ENCODE measurements around the gene AUTS2.
"Not testable (repeated sequence)": the region's sequence is repeated elsewhere in the genome, so short reads cannot be mapped to it uniquely, and the experiment has no call there.

Gene AUTS2

GRCh38 chr7:70727861-70728260, 1129.6 kb downstream of the AUTS2 start:
- H3K4me3 ChIP-seq (ENCODE audit: low read length), result no peak overlapping the region
- DNase-seq (ENCODE audit: low read depth), result no peak
- no peak for TF ChIP-seq CTCF (conservative IDR thresholded peaks at IDR 0.05; ENCODE audit: low read depth, low read length)

GRCh38 chr7:70728872-70729552, 1130.7 kb downstream of the AUTS2 start:
- peak; percentile 45 for DNase-seq (ENCODE audit: low read depth)
- TF ChIP-seq CTCF (conservative IDR thresholded peaks at IDR 0.05; ENCODE audit: low read depth, low read length), result no peak
- H3K4me3 ChIP-seq (ENCODE audit: low read length), result peak overlapping the region; percentile 22

- not testable (repeated sequence) for H3K4me3 ChIP-seq (ENCODE audit: low read length); DNase-seq (ENCODE audit: low read depth)
Measured at GRCh38 chr7:70729553-70730157, 1131.4 kb downstream of the AUTS2 start.

GRCh38 chr7:70730451-70731110, 1132.3 kb downstream of the AUTS2 start:
- TF ChIP-seq CTCF (conservative IDR thresholded peaks at IDR 0.05; ENCODE audit: low read depth, low read length), result no peak
- DNase-seq (ENCODE audit: low read depth), result no peak
- no peak overlapping the region for H3K4me3 ChIP-seq (ENCODE audit: low read length)

GRCh38 chr7:70733090-70733489, 1134.8 kb downstream of the AUTS2 start:
- no peak for DNase-seq (ENCODE audit: low read depth)
- no peak overlapping the region for H3K4me3 ChIP-seq (ENCODE audit: low read length)
- TF ChIP-seq CTCF (conservative IDR thresholded peaks at IDR 0.05; ENCODE audit: low read depth, low read length), result no peak

- TF ChIP-seq CTCF (conservative IDR thresholded peaks at IDR 0.05; ENCODE audit: low read depth, low read length), result no peak
- no peak for DNase-seq (ENCODE audit: low read depth)
- no peak overlapping the region for H3K4me3 ChIP-seq (ENCODE audit: low read length)
Measured at GRCh38 chr7:70734411-70734810, 1136.1 kb downstream of the AUTS2 start.

GRCh38 chr7:70735313-70735712, 1137.0 kb downstream of the AUTS2 start:
- no peak for DNase-seq (ENCODE audit: low read depth)
- no peak overlapping the region for H3K4me3 ChIP-seq (ENCODE audit: low read length)
- no peak for TF ChIP-seq CTCF (conservative IDR thresholded peaks at IDR 0.05; ENCODE audit: low read depth, low read length)
